Hypothalamus (tissue), 51 donors: ENCODE measurements around the gene DPH6.
"Not testable (repeated sequence)": the region's sequence is repeated elsewhere in the genome, so short reads cannot be mapped to it uniquely, and the experiment has no call there.

Experiments used
- DNase-seq, 51 donors: peaks; one replicate each; lab custom pipeline; 2025; lab: John Stamatoyannopoulos, UW

The DPH6 gene

GRCh38 chr15:35545824-35546510 lies at the start of gene DPH6:
Gene DPH6 (minus strand): TSS chr15:35546165. CDS start chr15:35546141, 24 bp downstream.
- DNase-seq: peak; percentile 5 to 92 (median 69)

DNA sequence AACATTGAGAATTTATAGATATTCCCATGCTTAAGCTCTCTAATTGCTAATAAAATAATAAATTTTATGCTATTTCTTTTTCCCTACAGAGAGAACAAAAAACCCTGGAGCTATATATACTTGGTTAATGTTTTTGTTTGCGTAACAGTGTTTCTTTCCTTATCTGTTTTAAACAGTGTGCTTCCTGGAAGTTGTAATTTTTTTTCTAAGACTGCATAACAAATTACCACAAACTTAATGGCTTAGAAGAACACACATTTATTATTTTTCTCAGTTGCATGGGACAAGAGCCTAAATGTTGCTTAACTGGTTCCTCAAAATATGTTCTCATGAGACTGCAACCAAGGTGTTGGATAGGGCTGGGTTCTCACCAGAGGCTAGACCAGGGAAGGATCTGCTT lies 49.7 kb upstream of the DPH6 start:
- no peak for DNase-seq

GRCh38 chr15:35591987-35592386 lies 46.0 kb upstream of the DPH6 start:
- not testable (repeated sequence) for DNase-seq

DNA sequence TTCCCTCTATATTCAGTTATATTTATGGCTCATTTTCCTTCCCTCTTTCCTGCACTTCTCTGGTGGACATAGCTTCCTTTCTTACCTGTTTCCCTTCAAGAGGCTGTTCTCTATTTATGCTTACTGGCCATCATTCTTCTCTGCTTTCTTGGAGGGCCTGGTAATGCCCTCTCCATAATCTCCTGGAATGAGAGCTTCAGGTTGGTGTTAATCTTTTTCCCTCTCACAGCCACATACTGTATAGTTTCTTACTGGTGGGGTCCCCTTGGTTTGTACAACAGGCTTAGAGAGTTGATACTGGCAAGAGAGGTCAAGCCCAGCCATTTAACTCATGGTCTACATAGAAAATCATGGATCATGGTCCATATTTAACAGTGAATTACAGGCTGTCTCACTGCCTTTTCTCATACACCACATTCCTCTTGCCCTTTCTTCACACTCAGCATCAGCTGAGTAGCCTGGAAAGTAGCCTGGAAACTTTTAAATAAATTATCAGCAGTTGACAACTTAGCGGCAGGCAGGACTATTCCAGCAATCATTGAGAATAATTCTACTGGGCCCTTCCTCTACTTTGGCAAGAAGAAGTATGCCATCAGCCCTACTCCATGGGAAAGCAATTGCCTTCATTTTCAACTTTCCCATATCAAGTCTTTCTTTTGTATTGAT lies 38.0 kb upstream of the DPH6 start:
- no peak for DNase-seq

GRCh38 chr15:35580606-35581005 lies 34.6 kb upstream of the DPH6 start:
- DNase-seq: no peak

- DNase-seq: no peak
These were observed 21.4 kb upstream of the DPH6 start for GRCh38 chr15:35567392-35567791.

DNA sequence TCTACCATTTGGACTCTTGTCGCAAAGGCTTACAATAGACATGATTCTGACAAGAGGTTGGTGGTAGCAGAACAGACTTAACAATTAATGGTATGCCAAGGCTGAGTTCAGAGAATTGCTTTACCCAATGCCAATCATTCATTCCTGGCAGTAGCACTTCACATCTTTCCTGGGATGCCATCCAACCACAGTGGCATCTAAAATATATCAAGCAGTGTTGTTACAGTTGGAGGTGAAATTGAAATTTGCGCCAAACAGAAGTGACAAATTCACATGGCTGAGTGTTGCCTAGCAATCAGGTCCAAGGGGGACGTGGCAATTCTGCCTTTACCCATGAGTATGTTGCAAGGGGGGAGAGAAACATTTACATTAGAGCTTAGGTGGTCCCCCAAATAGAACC lies 21.0 kb upstream of the DPH6 start:
- no peak for DNase-seq

GRCh38 chr15:35565901-35566300 lies 19.9 kb upstream of the DPH6 start:
- no peak for DNase-seq

- DNase-seq: no peak
These were observed 16.7 kb upstream of the DPH6 start for GRCh38 chr15:35562641-35563040.

DNA sequence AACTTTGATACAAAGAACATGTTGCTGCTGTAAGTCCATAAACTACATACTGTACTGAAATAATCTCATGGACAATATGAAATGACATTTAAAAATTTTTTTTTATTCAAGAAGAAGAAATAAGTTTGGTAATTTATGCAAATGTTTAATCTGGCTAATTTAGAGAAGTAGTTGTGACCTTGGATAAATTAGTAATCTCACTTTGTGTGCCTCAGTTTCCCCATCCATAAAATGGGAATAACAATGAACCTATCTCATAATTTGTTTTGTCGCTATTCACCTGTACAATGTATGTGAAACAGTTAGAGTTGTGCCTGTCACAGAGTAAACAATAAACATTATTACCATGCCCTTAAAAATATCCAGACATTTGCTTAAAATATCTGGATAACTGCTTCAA lies 15.3 kb upstream of the DPH6 start:
- no peak for DNase-seq

- no peak for DNase-seq
These were observed 14.9 kb upstream of the DPH6 start for GRCh38 chr15:35560870-35561269.

- no peak for DNase-seq
These were observed 14.3 kb upstream of the DPH6 start for GRCh38 chr15:35560258-35560657.

DNA sequence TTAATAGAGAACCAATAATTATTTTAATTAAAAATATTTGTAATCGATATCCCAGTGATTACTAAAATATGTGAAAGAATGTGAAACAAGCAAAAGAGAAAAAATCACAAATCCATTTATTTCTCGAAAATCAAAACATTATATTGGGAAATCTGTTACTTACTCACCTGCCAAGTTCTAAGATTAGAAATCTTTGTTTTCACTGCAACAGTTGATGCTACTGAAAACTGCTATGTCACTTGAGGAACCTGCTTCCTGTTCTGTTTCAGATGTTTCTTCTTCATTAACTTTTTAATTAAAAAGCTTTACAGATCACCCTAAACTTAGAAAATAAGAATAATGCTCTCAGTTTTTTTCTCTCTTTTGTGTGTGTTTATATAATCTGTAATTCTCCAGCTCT lies 13.7 kb upstream of the DPH6 start:
- no peak for DNase-seq

GRCh38 chr15:35557544-35557943 lies 11.6 kb upstream of the DPH6 start:
- DNase-seq: no peak

DNA sequence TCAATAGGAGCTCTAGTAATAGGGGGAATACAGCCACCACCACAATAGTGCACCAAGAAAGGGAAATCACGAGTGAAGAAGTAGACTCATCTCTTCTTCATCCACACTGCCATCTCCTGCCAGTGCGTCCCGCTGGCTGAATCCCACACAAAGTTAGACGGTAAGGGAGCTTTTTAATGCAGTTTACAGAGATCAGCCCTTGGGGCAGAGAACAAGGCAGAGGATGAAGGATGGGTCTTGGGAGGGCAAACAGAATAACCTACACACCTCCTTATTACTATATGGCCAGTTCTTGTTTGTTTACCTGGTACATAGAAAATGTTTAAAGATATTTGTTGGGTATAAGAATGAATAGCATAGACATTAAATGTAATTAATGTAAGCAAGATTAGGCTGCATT lies 11.0 kb upstream of the DPH6 start:
- DNase-seq: no peak

DNA sequence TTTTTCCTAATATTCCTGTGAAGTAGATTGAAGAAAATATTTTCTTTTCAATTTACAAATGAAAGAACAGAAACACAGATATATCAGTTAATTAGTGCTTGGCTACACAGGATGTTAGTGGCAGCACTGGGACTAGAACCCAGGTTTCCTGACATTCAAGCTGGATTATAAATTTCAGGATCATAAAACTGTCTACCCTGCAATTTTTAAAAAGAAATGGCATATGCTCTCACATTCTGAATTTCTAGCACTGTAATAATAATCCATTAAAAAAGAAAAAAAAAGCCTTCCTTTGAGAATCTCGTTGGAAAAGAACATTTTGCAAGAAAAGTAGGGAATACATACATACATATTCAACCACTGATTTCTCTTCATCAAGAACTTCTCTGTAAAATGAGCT lies 9.3 kb upstream of the DPH6 start:
- no peak for DNase-seq

- no peak for DNase-seq
These were observed 5.0 kb upstream of the DPH6 start for GRCh38 chr15:35550957-35551356.

DNA sequence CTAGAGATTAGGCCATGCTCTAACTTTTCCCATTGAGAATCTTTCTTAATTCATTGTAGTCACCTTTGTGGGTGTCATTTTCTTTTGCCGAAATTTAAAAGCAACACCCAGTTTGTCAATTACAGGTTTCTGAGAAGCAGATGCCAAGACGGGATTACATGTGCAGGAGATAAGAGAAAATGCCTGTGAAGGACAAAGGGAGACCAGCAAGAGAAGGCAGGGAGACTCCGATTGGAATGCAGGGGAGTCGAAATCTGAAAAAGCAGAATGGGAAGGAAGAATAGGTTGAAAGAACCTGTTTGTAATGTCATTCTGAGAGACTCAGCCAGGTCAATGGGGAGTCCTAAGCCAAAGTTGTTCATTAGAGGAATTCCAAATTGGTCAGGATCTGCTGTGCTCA lies 3.6 kb upstream of the DPH6 start:
- DNase-seq: no peak

DNA sequence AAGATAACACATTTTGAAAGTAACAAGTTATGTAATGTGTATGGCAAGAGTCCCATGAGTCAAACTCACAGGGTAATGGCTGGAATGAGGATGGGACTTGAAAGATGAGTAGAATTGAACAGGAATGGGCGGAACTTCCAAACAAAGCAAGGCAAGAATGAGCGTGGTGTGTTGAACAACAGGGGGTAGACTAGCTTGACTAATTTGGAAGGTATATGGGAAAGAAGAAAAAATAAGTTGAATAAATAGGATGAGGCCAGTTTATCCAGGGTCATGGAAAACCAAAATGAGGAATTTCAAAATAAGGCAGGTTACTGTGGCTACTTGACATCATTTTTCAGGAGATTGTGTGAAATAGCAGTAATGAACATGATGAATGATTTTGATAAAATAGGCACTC lies 2.5 kb upstream of the DPH6 start:
- DNase-seq: no peak

DNA sequence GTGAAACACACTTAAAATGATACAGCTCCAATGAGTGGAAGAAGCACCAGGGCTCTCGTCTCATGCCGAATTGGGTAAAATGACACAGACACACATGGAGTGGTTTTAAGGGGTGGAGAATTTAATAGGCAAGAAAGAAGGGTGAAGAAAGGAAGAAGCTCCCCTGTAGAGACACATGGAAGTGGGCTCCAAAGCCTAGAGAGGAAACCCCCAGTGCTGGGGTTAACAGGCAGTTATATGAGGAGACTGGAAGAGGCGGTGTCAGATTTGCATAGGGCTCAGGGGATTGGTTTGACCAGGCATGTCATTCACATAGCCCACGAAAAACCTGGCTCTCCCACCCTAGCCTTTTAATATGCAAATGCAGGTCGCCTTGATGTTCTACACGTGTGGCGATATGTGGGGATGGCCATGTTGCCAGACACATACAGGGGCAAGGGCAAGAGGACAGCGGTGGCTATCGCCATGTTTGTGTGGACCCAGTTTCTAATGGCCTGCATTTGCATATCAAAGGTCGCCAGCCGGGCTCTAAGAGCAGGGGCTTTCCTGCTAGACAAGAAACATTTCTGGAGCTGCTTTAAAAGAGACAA lies 1.9 kb upstream of the DPH6 start:
- DNase-seq: peak in 9 of 51 donors; percentile 0 to 24 (median 1)

DNA sequence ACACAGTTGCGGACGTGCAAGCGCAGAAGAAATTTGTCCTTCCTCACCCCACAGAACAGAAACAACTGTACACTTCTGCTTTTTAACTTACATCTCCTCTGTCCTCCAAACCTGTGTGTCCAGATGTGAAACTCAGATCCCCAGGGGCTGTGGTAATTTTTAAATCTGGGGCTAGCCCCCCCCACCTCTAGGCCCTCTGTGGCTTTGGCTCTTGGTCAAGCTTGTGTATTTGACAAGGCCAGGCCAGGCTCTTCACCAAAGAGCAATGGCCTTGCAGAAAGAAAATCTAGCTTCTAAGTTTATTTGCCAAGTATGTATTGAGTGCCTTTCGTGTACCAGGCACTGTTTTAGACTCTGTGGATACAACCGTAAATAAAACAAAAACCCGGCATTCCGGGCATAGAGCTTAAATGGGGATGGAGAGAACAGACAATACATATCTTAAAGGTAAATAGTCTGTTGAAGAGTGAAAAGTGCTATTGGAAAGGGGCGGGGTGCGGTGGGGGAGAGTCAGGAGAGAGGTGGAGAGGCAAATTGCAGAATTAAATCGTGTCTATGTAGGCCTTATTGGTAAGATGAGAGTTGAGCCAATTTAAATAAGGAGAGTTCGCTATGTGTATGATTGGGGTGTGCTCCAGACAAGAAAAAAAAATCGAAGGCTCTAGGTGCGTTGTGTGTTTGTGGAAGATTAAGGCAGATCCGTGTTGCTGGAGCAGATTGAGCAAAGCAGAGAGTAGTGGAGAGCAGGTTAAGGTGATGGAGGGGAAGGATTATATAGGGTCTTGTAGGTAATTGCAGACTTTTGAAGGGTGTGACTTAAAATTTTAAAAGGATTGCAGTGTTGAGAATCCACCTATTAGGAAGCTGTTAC lies 781 bp upstream of the DPH6 start:
- peak in 6 of 51 donors; percentile 24 to 69 (median 33) for DNase-seq
